HG03280 (cell line): ENCODE results near the gene LRRC27.

Experiments used
- ATAC-seq: cut with Tn5 transposase; IDR thresholded peaks from one replicate; pipeline ENCODE4 v1.9.1; 2021; ENCODE audit warnings: mild to moderate bottlenecking, moderate library complexity; ENCODE audit not compliant: unreplicated experiment

Gene LRRC27

GRCh38 chr10:132355297-132355696, 23.3 kb downstream of the LRRC27 start:
- no peak for ATAC-seq

- no peak for ATAC-seq
These were observed 23.8 kb downstream of the LRRC27 start for GRCh38 chr10:132355754-132356153.

DNA sequence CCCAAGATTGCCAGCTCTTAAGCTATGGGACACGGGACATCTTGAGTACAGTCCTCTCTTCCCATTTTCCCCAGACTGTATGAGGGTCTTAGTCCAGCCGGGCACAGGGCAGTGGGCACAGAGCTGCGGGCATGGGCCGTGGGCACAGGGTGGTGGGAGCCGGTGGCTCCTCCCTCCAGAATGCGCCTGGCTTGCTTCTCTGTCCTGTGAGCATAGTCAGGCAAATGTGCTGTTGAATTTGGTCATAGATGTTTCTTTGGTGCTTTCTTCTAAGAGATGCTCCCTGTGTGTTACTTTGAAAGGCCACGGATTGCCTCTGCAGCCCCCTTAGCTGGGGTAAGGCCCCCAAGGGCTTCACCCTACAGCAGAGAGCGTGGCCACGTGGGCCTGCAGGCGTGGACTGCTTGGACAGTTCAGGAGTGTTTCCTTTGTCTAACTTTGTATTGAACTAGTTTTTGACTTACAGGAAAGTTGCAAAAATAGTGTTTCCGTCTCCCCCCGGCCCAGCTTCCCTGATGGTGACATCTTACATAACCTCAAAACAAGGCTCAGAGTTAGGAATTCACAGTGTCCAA, 24.7 kb downstream of the LRRC27 start:
- no peak for ATAC-seq

DNA sequence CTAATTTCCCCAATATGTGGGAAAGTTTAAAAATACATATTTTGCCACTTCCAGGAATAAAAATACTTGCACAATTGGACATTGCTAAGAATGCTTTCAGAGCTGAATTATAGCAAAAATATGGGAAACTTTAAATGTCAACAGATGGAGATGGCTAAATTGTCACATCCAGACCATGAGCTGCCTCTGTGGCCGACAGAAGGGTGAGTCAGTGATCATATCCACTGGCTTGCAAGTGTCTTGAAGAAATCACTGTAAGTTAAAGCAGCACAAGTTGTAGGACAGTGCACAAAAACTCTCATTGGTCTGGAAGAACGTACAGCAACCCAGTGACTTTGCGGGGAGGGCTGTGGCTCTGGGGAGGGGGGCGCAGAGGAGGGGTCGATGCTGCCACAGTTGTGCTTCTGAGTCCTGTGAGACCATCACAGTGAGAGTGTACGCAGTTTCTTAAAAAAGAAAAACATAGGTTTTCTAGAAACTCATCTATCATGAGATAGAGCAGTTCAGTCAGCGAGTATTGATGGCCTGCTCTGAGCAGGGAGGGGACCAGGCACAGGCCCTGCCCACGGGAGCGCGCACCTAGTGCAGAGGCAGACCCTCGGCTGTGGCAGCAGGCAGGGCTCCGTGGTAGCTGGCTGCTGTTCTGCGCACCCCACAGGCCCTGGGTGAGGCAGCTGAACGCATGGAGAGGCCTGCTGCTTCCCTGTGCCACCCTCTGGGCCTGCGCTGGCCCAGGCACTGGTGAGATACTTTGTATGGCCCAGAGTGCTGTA, 25.5 kb downstream of the LRRC27 start:
- no peak for ATAC-seq

DNA sequence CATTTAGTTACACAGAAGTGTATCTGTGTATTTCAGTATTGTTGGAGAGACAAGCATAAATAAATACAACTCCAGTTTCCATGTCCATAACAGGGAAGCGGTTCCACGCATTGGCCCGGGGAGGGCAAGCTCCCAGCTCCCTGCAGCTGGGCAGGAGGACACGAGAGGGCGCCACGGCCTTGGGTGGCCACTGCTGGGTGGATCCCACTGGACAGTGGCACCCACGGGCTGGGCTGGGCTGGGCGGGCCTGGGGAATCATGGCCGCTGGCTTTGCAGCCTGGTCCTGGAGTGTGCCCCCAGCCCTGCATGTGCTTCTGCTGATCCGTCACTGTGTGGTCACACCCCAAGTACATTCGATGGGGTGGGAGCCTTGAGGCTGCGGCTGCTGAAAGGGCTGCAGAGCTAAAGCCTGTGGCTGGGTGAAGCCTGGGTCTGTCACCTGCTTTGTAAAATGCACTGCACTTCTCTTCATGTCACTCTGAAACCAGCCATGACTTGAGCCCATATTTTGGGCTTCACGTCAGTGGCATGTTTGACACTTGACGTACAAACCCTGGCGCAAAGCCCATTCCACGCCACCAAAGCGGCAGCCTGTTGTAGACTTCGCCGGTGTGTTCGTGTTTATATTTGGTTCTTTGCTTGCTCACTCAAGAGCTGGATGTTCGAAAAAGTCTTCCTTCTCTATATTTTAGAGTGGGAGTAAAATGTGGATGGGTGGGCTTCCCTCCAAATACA, 27.5 kb downstream of the LRRC27 start:
- no peak for ATAC-seq

GRCh38 chr10:132360766-132361447, 28.9 kb downstream of the LRRC27 start:
- ATAC-seq, result no peak

GRCh38 chr10:132361581-132362101, 29.6 kb downstream of the LRRC27 start:
- no peak for ATAC-seq

DNA sequence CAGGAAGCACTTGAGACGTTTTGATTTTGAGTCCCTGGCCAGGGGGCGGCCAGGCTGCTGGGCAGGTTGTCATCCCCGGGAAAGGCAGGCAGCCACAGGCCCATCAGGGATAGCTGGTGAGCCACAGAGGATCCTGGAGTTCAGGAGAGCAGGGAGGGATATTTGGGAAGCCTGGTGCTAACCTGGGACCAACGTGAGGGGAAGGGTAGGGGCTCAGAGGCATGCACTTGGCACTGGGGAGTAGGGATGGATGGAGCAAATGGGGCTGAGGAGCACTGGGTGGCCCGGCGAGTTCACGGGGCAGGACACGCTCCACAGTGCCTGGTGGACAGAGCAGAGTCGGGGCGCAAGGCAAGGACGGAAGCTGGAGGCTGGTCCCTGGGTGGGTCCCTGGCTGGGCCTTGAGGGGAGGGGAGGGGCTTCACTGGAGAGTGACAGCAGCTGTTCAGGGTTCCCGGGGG, 30.2 kb downstream of the LRRC27 start:
- no peak for ATAC-seq

DNA sequence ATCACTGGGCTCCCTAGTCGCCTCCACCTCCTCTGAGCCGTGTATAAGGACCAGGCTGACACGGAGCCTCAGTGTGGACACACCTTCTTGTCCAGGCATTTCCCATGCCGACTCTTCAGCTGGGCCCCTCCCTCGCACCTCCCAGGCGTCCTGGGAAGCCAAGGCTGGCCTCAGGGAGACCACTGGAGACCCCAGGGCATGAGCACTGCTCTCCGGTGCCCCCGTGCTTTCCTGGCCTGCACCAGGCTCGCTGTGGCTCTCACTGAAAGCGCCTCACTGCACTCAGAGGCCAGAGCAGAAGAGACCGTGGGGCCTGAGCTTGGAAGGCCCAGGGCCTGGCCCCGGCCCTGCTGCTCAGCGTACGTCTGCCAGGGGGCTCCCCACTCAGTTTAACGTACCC, 31.4 kb downstream of the LRRC27 start:
- no peak for ATAC-seq

GRCh38 chr10:132363921-132364593, 32.1 kb downstream of the LRRC27 start:
- ATAC-seq, result no peak

DNA sequence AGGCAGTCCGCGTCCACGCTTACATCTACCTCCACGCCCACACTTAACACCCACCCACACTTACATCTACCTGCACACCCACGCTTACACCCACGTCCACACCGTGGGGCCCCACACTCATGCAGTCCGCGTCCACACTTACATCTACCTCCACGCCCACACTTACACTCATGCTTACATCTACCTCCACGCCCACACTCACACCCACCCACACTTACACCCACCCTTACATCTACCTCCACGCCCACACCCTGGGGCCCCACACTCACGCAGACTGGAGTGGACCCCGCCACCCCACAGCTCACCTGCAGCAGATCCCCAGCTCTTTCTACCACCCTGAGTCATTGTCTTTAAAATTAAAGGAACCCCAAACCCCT, 32.6 kb downstream of the LRRC27 start:
- ATAC-seq, result no peak

GRCh38 chr10:132365102-132365501, 33.1 kb downstream of the LRRC27 start:
- ATAC-seq, result no peak

DNA sequence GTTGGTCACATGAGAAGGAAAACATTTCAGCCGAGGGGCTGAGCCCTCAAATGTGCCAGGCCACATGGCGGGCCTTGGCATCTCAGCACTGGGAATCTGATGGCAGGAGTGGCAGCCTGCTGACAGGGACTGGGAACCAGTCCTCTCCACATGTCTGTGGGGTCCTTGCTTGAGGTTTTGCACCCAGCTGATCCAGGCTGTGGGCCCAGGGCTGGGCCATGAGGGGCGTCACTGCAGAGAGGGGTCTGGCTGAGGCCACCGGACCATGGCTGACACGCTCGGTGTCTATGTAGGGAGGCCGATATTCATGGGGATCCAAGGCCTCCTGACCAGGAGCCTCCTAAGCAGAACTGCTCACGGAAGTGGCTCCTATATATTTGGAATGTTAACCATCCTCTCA, 34.0 kb downstream of the LRRC27 start:
- no peak for ATAC-seq

GRCh38 chr10:132366499-132366898, 34.5 kb downstream of the LRRC27 start:
- no peak for ATAC-seq

GRCh38 chr10:132368391-132368790, 36.4 kb downstream of the LRRC27 start:
- ATAC-seq, result no peak

DNA sequence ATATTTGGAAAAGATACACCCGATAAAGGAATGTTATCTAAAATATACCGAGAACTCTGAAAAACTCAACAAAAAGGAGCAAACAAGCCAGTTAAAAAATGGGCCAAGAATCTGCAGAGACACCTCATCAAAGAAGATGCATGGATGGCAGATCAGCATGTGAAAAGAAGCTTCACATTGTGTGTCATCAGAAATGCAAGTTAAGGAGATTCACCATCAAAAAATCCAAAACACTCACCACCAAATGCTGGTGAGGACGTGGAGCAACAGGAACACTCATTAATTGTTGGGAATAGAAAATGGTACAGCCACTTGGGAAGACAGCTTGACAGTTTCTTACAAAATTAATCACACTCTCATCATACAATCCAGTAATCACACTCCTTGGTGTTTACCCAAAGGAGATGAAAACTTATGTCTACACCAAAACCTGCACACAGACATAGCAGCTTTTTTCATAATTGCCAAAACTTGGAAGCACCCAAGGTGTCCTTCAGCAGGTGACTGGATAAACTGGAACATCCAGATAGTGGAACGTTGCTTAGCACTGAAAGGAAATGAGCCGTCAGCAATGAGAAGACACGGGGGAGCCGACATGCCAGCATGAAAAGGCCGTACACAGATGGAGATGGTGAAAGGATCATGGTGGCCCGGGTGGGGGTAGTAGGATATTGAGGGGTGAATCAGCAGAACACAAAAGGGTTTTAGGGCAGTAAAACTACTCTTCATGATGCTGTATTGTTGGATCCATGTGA, 37.1 kb downstream of the LRRC27 start:
- ATAC-seq, result no peak

- ATAC-seq, result no peak
These were observed 37.7 kb downstream of the LRRC27 start for GRCh38 chr10:132369636-132370185.

DNA sequence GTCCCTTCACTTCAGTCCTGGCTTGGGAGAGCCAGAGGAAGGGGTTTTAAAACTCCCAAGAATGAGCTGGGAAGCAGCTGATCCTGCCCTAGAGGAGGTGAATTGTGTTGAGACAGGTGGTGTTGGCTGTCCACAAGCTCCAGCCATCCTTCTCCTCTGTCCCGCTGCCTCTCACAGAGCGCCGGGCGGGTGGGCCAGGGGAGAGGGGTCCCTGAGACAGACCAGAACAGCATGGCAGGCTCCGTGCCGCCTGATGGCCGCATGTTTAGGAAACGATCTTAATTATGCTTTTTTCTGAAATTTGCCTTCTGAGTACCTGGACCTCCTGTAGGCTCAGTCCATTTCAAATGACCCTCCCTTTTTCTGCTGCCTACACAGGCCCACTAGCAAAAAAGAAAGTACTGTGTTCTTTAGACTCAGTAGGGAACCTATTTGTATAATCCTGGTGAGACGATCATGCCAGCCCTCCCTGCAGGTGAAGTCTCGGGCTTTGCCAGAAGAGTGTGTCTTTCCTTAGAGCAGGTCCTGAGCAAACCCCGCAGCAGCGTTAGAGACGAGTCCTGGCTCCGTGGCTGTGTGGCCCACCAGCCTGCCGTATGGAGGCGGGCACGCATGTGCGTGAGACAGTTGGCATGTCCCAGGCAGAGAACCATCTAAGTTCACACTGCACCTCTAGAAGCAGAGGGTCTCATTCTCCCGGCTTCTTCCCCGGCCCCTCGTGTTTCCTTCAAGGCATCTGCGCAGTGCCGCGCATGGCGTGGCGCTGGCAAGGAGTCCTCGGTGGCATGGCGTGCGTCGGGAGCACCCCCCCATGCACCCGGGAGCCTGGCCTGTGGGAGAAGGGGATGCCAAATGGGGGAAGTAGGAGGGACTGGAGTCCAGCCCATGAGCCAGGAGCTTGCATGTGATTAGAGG, 38.7 kb downstream of the LRRC27 start:
- no peak for ATAC-seq
